T-helper 17 cell (primary cell): ENCODE data around the gene SYTL4. TPM values are rescaled to one million over a fixed set of nuclear protein-coding genes. Genes with fewer than 3 reads are reported as not detected.
A peak's percentile ranks its signal among the peaks of the same experiment; 100 is the strongest.
"Not testable (repeated sequence)": the region's sequence is repeated elsewhere in the genome, so short reads cannot be mapped to it uniquely, and the experiment has no call there.

Experiments used
- ATAC-seq: fragments of 150-1000 bp; cut with Tn5 transposase; 2 replicates; pipeline ENCODE4 v1.10.0; 2021; ENCODE audit warnings: mild to moderate bottlenecking, moderate library complexity
- DNase-seq, 3 donors: peaks; one replicate each; pipeline versions ENCODE4 v3.0.0 to v3.0.0-alpha.2; 2020 to 2021
- H3K9me3 ChIP-seq: one replicate; pipeline ENCODE4 v1.7.0; 2013; ENCODE audit warnings: low read length, mild to moderate bottlenecking; ENCODE audit not compliant: control insufficient read depth, poor library complexity, severe bottlenecking
- H3K27ac Mint-ChIP-seq: one replicate; pipeline ENCODE4 v1.8.0; 2022; ENCODE audit warnings: mild to moderate bottlenecking, moderate library complexity, mixed read lengths
- H3K27me3 Mint-ChIP-seq: one replicate; pipeline ENCODE4 v1.8.0; 2022; ENCODE audit warnings: mixed read lengths
- H3K36me3 Mint-ChIP-seq: one replicate; pipeline ENCODE4 v1.8.0; 2022; ENCODE audit warnings: low read depth, mixed read lengths
- H3K4me1 Mint-ChIP-seq: one replicate; pipeline ENCODE4 v1.8.0; 2022; ENCODE audit warnings: mild to moderate bottlenecking, mixed read lengths
- H3K4me3 Mint-ChIP-seq: one replicate; pipeline ENCODE4 v1.8.0; 2022; ENCODE audit warnings: mild to moderate bottlenecking, moderate library complexity, mixed read lengths
- total RNA-seq, 4 donors: library from RNA in 2 of 4; stranded (reverse) in 2 of 4; gene quantifications; one replicate each; pipeline ENCODE4 v1.2.3 and lab custom pipeline; 2022 to 2026

The SYTL4 gene
- total RNA-seq (1 to 10 TPM in 1 of 2 donors, under 1 TPM in 1; 0.20 to 8.2 TPM), total RNA-seq (lab: John Stamatoyannopoulos, UW) (0 to 0.12 reads per million in 2 donors)

- no peak for ATAC-seq
- H3K27me3 Mint-ChIP-seq: peaks cover 53% of the 10 kb centered on the region
- H3K9me3 ChIP-seq: no peaks in the 10 kb centered on the region
- DNase-seq: no peak
- H3K36me3 Mint-ChIP-seq: peaks cover 7% of the 10 kb centered on the region
- H3K4me3 Mint-ChIP-seq: peak within 1 kb of the TSS; percentile 69
- no peaks in the 10 kb centered on the region for H3K4me1 Mint-ChIP-seq
- no peak within 1 kb of the TSS for H3K27ac Mint-ChIP-seq
These were observed at the start of gene SYTL4 for GRCh38 chrX:100731441-100732281. Gene SYTL4 (minus strand): TSS chrX:100732121. CDS start chrX:100702037, 30,084 bp downstream.

DNA sequence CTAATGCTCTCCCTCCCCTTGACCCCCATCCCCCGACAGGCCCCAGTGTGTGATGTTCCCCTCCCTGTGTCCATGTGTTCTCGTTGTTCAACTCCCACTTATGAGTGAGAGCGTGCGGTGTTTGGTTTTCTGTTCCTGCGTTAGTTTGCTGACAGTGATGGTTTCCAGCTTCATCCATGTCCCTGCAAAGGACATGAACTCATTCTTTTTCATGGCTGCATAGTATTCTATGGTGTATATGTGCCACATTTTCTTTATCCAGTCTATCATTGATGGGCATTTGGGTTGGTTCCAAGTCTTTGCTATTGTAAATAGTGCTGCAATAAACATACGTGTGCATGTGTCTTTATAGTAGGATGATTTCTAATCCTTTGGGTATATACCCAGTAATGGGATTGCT is 37.5 kb upstream of the SYTL4 start:
- not testable (repeated sequence) for H3K27me3 Mint-ChIP-seq, ATAC-seq, H3K9me3 ChIP-seq, H3K36me3 Mint-ChIP-seq, H3K27ac Mint-ChIP-seq, DNase-seq, H3K4me3 Mint-ChIP-seq, H3K4me1 Mint-ChIP-seq

DNA sequence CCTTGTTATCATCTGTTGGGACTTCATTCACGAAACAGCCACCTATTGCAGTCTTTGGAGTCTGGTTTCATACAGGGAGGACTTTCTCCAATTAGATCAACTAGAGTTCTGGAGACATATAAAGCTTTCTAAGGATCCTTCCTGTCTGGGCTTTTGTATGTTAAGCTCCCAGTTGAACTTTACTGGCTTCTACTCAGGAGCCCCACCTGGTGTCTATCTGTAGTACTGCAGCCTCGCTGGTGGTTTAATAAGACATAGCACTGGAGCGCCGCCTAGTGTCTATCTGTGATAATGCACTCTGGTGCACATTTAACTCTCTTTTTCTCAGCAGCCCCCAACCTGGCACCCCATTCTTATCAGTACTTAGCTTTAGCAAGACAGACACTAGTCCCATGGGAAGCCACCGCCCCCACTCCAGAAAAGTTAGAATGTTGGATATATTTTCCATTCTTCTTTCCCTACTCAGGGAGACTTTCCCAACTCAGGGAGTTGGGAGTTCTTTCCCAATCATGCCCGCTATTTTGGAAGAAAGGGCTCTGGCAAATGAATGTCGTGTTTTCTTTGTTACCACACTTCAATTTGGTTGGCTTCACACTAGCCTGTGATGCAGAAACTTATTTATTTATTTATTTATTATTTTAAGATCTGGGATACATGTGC is 36.9 kb upstream of the SYTL4 start:
- ATAC-seq: peak; percentile 99
- H3K27me3 Mint-ChIP-seq: no peaks in the 10 kb centered on the region
- no peaks in the 10 kb centered on the region for H3K4me1 Mint-ChIP-seq

GRCh38 chrX:100750883-100751282 is 19.0 kb upstream of the SYTL4 start:
- no peak for ATAC-seq
- Mint-ChIP-seq H3K36me3 (no peaks in the 10 kb centered on the region), H3K27ac (no peak overlapping the region), H3K4me1 (no peaks in the 10 kb centered on the region), H3K4me3 (no peak overlapping the region), H3K27me3 (peaks cover 30% of the 10 kb centered on the region)
- no peak for DNase-seq
- H3K9me3 ChIP-seq: no peaks in the 10 kb centered on the region

More for the DNA sequence above, 36.9 kb upstream of the SYTL4 start:
- Mint-ChIP-seq H3K36me3 (no peaks in the 10 kb centered on the region), H3K27ac (no peak overlapping the region), H3K4me3 (no peak overlapping the region)
- H3K9me3 ChIP-seq: no peaks in the 10 kb centered on the region
- peak; percentile 57 to 78 (median 63) for DNase-seq

- no peak for ATAC-seq
These were observed 16.2 kb upstream of the SYTL4 start for GRCh38 chrX:100748108-100748507.

GRCh38 chrX:100747703-100748102 is 15.8 kb upstream of the SYTL4 start:
- H3K27me3 Mint-ChIP-seq: peaks cover 34% of the 10 kb centered on the region
- DNase-seq: no peak
- no peaks in the 10 kb centered on the region for H3K9me3 ChIP-seq
- no peak overlapping the region for H3K4me3 Mint-ChIP-seq
- no peak overlapping the region for H3K27ac Mint-ChIP-seq
- no peak for ATAC-seq
- no peaks in the 10 kb centered on the region for H3K4me1 Mint-ChIP-seq
- no peaks in the 10 kb centered on the region for H3K36me3 Mint-ChIP-seq

More at GRCh38 chrX:100748108-100748507, 16.2 kb upstream of the SYTL4 start:
- H3K9me3 ChIP-seq: no peaks in the 10 kb centered on the region
- Mint-ChIP-seq H3K27ac (no peak overlapping the region), H3K4me3 (no peak overlapping the region), H3K27me3 (peaks cover 34% of the 10 kb centered on the region), H3K4me1 (no peaks in the 10 kb centered on the region), H3K36me3 (no peaks in the 10 kb centered on the region)
- DNase-seq: no peak

- H3K9me3 ChIP-seq: no peaks in the 10 kb centered on the region
- Mint-ChIP-seq H3K27ac (peak overlapping the region; percentile 77), H3K27me3 (peaks cover 34% of the 10 kb centered on the region), H3K4me3 (no peak overlapping the region), H3K4me1 (no peaks in the 10 kb centered on the region), H3K36me3 (no peaks in the 10 kb centered on the region)
- DNase-seq: no peak
- no peak for ATAC-seq
These were observed 15.2 kb upstream of the SYTL4 start for GRCh38 chrX:100747090-100747489.

DNA sequence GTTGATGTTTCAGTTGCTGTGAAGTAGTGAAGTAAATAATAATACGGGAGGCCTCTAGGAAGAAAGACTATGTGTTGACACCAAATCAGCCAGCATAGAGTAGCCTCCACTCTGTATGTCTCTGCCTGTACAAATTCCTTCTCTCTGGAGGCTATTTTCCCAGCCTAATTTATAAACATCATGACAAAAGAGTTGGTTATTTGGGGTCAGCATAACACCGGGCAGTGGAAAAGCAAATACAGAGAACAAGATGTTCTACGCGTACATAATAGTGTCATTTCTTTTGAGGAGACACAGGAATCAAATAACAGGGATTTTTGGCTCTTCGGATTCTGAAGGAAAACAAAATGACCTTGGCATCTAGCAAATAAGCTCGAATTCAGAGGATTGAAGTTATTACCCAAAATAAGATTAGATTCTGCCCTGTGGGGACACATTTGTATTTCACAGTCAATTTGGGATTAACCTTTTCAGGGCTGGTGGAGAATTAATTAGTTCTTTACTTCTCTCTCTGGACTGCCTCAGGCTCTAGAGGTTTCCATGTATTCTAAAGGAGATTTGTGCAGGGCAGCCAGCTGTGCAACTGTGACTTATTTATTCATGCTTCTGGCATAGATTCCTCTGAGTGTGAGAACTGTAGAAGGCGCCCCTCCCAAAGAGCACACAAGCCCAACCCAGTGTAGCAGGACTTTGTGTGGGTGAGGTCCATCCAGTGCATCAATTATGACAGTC is 14.1 kb upstream of the SYTL4 start:
- no peak for ATAC-seq
- Mint-ChIP-seq H3K4me1 (no peaks in the 10 kb centered on the region), H3K27ac (no peak overlapping the region), H3K27me3 (peaks cover 25% of the 10 kb centered on the region), H3K4me3 (no peak overlapping the region), H3K36me3 (no peaks in the 10 kb centered on the region)
- H3K9me3 ChIP-seq: no peaks in the 10 kb centered on the region
- DNase-seq: no peak

DNA sequence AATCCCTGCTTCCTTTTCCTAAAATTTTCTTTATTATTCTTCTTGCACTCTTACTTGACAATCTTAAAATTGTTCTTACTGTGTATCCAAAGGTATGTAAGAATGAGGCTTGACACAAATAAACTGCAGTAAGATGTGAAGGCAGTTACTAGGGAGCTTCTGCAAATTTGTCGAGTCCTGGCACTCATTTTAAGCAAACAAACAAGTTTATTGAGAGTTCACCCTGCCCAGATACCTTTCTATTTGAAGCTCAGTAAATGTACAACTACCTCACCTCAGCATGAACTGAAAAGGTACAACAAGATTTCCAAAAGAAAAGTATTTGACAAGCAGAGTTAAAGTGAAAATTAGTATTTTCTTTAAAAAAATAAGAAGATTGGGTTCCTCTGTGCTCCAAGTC is 13.3 kb upstream of the SYTL4 start:
- DNase-seq (no peak), ATAC-seq (no peak)
- H3K36me3 Mint-ChIP-seq: no peaks in the 10 kb centered on the region
- no peak overlapping the region for H3K4me3 Mint-ChIP-seq
- no peaks in the 10 kb centered on the region for H3K9me3 ChIP-seq
- H3K4me1 Mint-ChIP-seq: no peaks in the 10 kb centered on the region
- peaks cover 19% of the 10 kb centered on the region for H3K27me3 Mint-ChIP-seq
- no peak overlapping the region for H3K27ac Mint-ChIP-seq

DNA sequence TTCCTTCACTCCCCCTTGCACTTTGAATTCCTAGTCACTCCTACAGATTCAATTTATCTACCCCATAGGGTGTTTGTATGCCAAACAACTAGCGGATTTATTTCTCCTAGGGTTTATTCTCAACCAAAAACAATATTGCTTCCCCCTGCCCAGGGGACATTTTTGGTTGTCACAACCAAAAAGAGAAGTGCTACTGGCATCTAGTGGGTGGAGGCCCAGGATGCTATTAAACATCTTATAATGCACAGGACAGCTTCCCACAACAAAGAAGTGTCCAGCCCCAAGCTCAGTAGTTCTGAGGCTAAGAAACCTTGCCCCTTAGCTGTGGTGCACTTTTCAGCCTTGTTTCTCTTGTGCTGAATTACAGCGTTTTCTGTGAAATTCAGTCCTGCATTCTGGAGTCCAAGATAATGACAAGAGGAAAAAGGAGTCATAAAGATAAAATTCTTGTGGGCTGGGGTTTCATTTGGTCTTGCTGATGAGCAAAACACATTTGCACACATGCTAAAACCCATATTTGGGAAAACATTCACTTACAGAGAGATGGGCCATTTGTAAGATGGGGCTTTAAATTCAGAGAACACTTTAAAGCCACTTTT is 11.2 kb upstream of the SYTL4 start:
- H3K4me3 Mint-ChIP-seq: no peak overlapping the region
- no peaks in the 10 kb centered on the region for H3K36me3 Mint-ChIP-seq
- DNase-seq (no peak), ATAC-seq (no peak)
- H3K27ac Mint-ChIP-seq: no peak overlapping the region
- H3K4me1 Mint-ChIP-seq: no peaks in the 10 kb centered on the region
- H3K9me3 ChIP-seq: no peaks in the 10 kb centered on the region
- peaks cover 12% of the 10 kb centered on the region for H3K27me3 Mint-ChIP-seq

DNA sequence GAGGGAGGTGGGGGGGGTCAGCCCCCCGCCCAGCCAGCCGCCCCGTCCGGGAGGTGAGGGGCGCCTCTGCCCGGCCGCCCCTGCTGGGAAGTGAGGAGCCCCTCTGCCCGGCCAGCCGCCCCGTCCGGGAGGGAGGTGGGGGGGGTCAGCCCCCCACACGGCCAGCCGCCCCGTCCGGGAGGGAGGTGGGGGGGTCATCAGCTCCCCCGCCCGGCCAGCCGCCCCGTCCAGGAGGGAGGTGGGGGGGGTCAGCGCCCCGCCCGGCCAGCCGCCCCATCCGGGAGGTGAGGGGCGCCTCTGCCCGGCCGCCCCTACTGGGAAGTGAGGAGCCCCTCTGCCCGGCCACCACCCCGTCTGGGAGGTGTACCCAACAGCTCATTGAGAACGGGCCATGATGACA is 7.9 kb downstream of the SYTL4 start:
- H3K36me3 Mint-ChIP-seq, H3K9me3 ChIP-seq, H3K27ac Mint-ChIP-seq, ATAC-seq, DNase-seq, H3K4me1 Mint-ChIP-seq, H3K4me3 Mint-ChIP-seq: not testable (repeated sequence)
- peaks cover 27% of the 10 kb centered on the region for H3K27me3 Mint-ChIP-seq

DNA sequence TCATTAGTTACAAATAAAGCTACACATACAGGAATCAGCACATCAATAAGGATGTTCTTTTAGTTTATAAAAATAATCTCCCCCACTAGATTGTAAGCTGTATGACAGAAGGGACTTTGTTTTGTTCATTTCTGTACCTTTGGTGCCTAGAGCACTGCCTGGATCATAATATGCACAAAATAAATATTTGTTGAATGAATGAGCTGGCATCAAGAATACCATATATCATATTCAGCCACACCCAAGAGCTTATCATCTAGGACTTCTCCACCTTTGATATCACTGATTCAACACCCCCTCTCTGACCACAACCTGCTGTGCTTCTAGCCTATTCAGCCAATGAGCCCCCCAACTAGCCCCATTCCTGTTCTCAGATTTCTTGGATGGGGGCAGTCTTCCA is 10.6 kb downstream of the SYTL4 start:
- no peaks in the 10 kb centered on the region for H3K9me3 ChIP-seq
- DNase-seq: no peak
- H3K27ac Mint-ChIP-seq: no peak overlapping the region
- peaks cover 2% of the 10 kb centered on the region for H3K36me3 Mint-ChIP-seq
- no peaks in the 10 kb centered on the region for H3K4me1 Mint-ChIP-seq
- ATAC-seq: no peak
- H3K4me3 Mint-ChIP-seq: no peak overlapping the region
- peaks cover 3% of the 10 kb centered on the region for H3K27me3 Mint-ChIP-seq

- H3K9me3 ChIP-seq: no peaks in the 10 kb centered on the region
- H3K4me3 Mint-ChIP-seq: no peak overlapping the region
- DNase-seq (no peak), ATAC-seq (no peak)
- H3K4me1 Mint-ChIP-seq: no peaks in the 10 kb centered on the region
- peaks cover 2% of the 10 kb centered on the region for H3K36me3 Mint-ChIP-seq
- no peak overlapping the region for H3K27ac Mint-ChIP-seq
- H3K27me3 Mint-ChIP-seq: no peaks in the 10 kb centered on the region
These were observed 11.6 kb downstream of the SYTL4 start for GRCh38 chrX:100720301-100720700.
